CD14-positive monocyte (primary cell): ENCODE measurements around the gene AKAP8. TPM values are rescaled to one million over a fixed set of nuclear protein-coding genes. Genes with fewer than 3 reads are reported as not detected.

Experiments used
- DNase-seq, 3 donors: peaks; one replicate each; pipeline ENCODE4 v3.0.0-alpha.2; 2011 to 2022
- H2AFZ ChIP-seq: 2 replicates; pipeline ENCODE4 v1.6.0; 2012; ENCODE audit warnings: mild to moderate bottlenecking, low read depth, low read length, inconsistent platforms; ENCODE audit not compliant: insufficient read depth, poor library complexity, severe bottlenecking
- H3K27ac ChIP-seq, 2 donors: 1 replicate in 1 of 2; 2 replicates in 1 of 2; pipeline ENCODE4 v1.5.1; 2012 to 2013; ENCODE audit warnings: low read length in 2 of 2, control low read depth in 1 of 2, inconsistent platforms in 1 of 2, low read depth in 1 of 2, mild to moderate bottlenecking in 1 of 2
- H3K27me3 ChIP-seq, 2 donors: one replicate each; pipeline versions ENCODE4 v1.6.0 to v1.6.1; 2011 to 2013; ENCODE audit warnings: low read length in 2 of 2; ENCODE audit not compliant: control insufficient read depth in 2 of 2, insufficient read depth in 2 of 2
- H3K36me3 ChIP-seq, 2 donors: replicated peaks in 1 of 2; 1 replicate in 1 of 2; 2 replicates in 1 of 2; pipeline versions ENCODE4 v1.5.1 to v1.6.1; 2012 to 2013; ENCODE audit warnings: low read length in 2 of 2, control low read depth in 1 of 2, inconsistent platforms in 1 of 2, mild to moderate bottlenecking in 1 of 2; ENCODE audit not compliant: insufficient read depth in 2 of 2, control insufficient read depth in 1 of 2
- H3K4me1 ChIP-seq, 2 donors: 1 replicate in 1 of 2; 2 replicates in 1 of 2; pipeline versions ENCODE4 v1.5.1 to v1.6.1; 2012 to 2013; ENCODE audit warnings: low read length in 2 of 2, control low read depth in 1 of 2, inconsistent platforms in 1 of 2, mild to moderate bottlenecking in 1 of 2, moderate library complexity in 1 of 2; ENCODE audit not compliant: insufficient read depth in 2 of 2, control insufficient read depth in 1 of 2
- H3K4me2 ChIP-seq: replicated peaks from 2 replicates; pipeline ENCODE3; 2012; ENCODE audit warnings: low read length, moderate library complexity, mild to moderate bottlenecking; ENCODE audit not compliant: poor library complexity, severe bottlenecking; ENCODE audit errors: extremely low read depth
- H3K4me3 ChIP-seq, 3 experiments: fragments of 200-600 bp in 1 of 3; sonication (generic) in 1 of 3; replicated peaks in 1 of 3; 1 replicate in 2 of 3; 2 replicates in 1 of 3; pipeline ENCODE4 v1.5.1; 2011 to 2013; ENCODE audit warnings: low read length in 3 of 3, mild to moderate bottlenecking in 3 of 3, control low read depth in 2 of 3, low read depth in 2 of 3, inconsistent platforms in 1 of 3, moderate library complexity in 1 of 3
- H3K79me2 ChIP-seq: 2 replicates; pipeline ENCODE4 v1.6.0; 2012; ENCODE audit warnings: mild to moderate bottlenecking, control low read depth, inconsistent platforms, low read length, moderate library complexity; ENCODE audit not compliant: insufficient read depth
- H3K9ac ChIP-seq: 2 replicates; pipeline ENCODE4 v1.6.0; 2017; ENCODE audit warnings: low read length, mild to moderate bottlenecking; ENCODE audit not compliant: insufficient read depth, poor library complexity, severe bottlenecking
- H3K9me3 ChIP-seq, 2 donors: replicated peaks in 1 of 2; 1 replicate in 1 of 2; 2 replicates in 1 of 2; pipeline versions ENCODE4 v1.5.1 to v1.6.1; 2012 to 2013; ENCODE audit warnings: low read length in 2 of 2, control low read depth in 1 of 2; ENCODE audit not compliant: control insufficient read depth in 1 of 2, insufficient read depth in 1 of 2
- H4K20me1 ChIP-seq: 2 replicates; pipeline ENCODE4 v1.6.0; 2012; ENCODE audit warnings: mild to moderate bottlenecking, low read length, control low read depth, moderate library complexity; ENCODE audit not compliant: insufficient read depth
- H3K27ac Mint-ChIP-seq, 7 donors: one replicate each; pipeline ENCODE4 v1.8.0; 2020; ENCODE audit warnings: mild to moderate bottlenecking in 7 of 7, mixed read lengths in 7 of 7, moderate library complexity in 6 of 7, inconsistent platforms in 2 of 7
- H3K27me3 Mint-ChIP-seq, 3 donors: one replicate each; pipeline ENCODE4 v1.8.0; 2021 to 2022; ENCODE audit warnings: low read depth in 3 of 3, mild to moderate bottlenecking in 3 of 3, mixed read lengths in 3 of 3, moderate library complexity in 3 of 3, inconsistent platforms in 1 of 3
- H3K36me3 Mint-ChIP-seq, 2 donors: one replicate each; pipeline ENCODE4 v1.8.0; 2020; ENCODE audit warnings: mixed read lengths in 2 of 2, inconsistent platforms in 1 of 2, mild to moderate bottlenecking in 1 of 2
- H3K4me1 Mint-ChIP-seq: one replicate; pipeline ENCODE4 v1.8.0; 2020; ENCODE audit warnings: mild to moderate bottlenecking, mixed read lengths
- H3K4me3 Mint-ChIP-seq, 2 donors: one replicate each; pipeline ENCODE4 v1.8.0; 2020; ENCODE audit warnings: mild to moderate bottlenecking in 2 of 2, mixed read lengths in 2 of 2, moderate library complexity in 1 of 2
- H3K9me3 Mint-ChIP-seq, 7 donors: one replicate each; pipeline ENCODE4 v1.8.0; 2020 to 2022; ENCODE audit warnings: mixed read lengths in 7 of 7, mild to moderate bottlenecking in 6 of 7, moderate library complexity in 6 of 7, inconsistent platforms in 2 of 7
- CTCF ChIP-seq: fragments of 200-600 bp; IDR thresholded peaks from one replicate; pipeline ENCODE4 v1.8.0; 2022; ENCODE audit warnings: antibody characterized with exemption, mild to moderate bottlenecking
- whole genome bisulfite sequencing: methylation state at CpG from one replicate; pipeline ENCODE4 v1.1.5; 2013; ENCODE audit warnings: missing lambda C conversion rate; ENCODE audit not compliant: insufficient coverage; 5-methylcytosine and 5-hydroxymethylcytosine counted together
- intact Hi-C, 2 donors: fragments of 100-400 bp; cut with micrococcal nuclease; formaldehyde crosslinking; loops; one replicate each; pipeline versions ENCODE4 v1.15.0 to v1.15.1; 2023
- polyA plus RNA-seq, 3 donors: library from polyadenylated mRNA; depleted of rRNA in 1 of 3; unstranded in 2 of 3; stranded (reverse) in 1 of 3; fragments of 300-500 nt in 2 of 3; fragments of >200 nt in 1 of 3; fragmentation: Illumina TruSeq in 2 of 3; gene quantifications; 1 replicate in 2 of 3; 2 replicates in 1 of 3; pipeline ENCODE4 v1.2.3, GENCODE V29; 2012 to 2021

The AKAP8 gene
- polyA plus RNA-seq, 3 donors, result 8.0 to 25.9 (median 12.3) TPM

- DNase-seq, result peak; percentile 16 to 29 (median 24)
- H3K27ac ChIP-seq, result peak overlapping the region; percentile 79 to 96
- Mint-ChIP-seq H3K4me1 (peaks cover 27% of the 10 kb centered on the region), H3K27me3 (peaks cover 0 to 1% (median 1%) of the 10 kb centered on the region in 3 donors), H3K9me3 (peaks cover 0 to 3% (median 0%) of the 10 kb centered on the region in 7 donors), H3K36me3 (peaks cover 9 to 27% of the 10 kb centered on the region in 2 donors), H3K4me3 (peak overlapping the region; percentile 99 to 100), H3K27ac (peak overlapping the region; percentile 87 to 97 (median 93))
- peak overlapping the region; percentile 81 for H2AFZ ChIP-seq
- H3K36me3 ChIP-seq, result peaks cover 15 to 33% of the 10 kb centered on the region in 2 donors
- H3K4me3 ChIP-seq, result peak overlapping the region; percentile 84 to 99 (median 99)
- H3K9me3 ChIP-seq, result no peaks in the 10 kb centered on the region
- peaks cover 61% of the 10 kb centered on the region for H3K79me2 ChIP-seq
- H3K9ac ChIP-seq, result peak overlapping the region; percentile 99
- H4K20me1 ChIP-seq, result peaks cover 52% of the 10 kb centered on the region
- 0% methylated on average over 21 of the region's 22 CpGs for WGBS
- peaks cover 21 to 31% of the 10 kb centered on the region in 2 donors for H3K4me1 ChIP-seq
- H3K4me2 ChIP-seq, result peak overlapping the region; percentile 99
- intact Hi-C loops, result loop anchor here (5.0 to 10.0 kb wide), 6 partner anchors 39 to 254 kb away; partner anchors contain the start of genes AKAP8L (in 1 of the 2) and BRD4 (in 1 of the 2)
- no peaks in the 10 kb centered on the region for H3K27me3 ChIP-seq
- TF ChIP-seq CTCF, result no peak
Observed at GRCh38 chr19:15378534-15379082, 979 bp downstream of the AKAP8 start.

- Mint-ChIP-seq H3K4me1 (peaks cover 20% of the 10 kb centered on the region), H3K27me3 (peaks cover 0 to 3% (median 1%) of the 10 kb centered on the region in 3 donors), H3K9me3 (peaks cover 0 to 2% (median 0%) of the 10 kb centered on the region in 7 donors), H3K4me3 (no peak overlapping the region), H3K36me3 (peaks cover 35 to 55% of the 10 kb centered on the region in 2 donors), H3K27ac (peak overlapping the region in 2 of 7 donors; percentile 7 to 54)
- no peaks in the 10 kb centered on the region for H3K9me3 ChIP-seq
- no peaks in the 10 kb centered on the region for H3K27me3 ChIP-seq
- no peak overlapping the region for H3K9ac ChIP-seq
- H4K20me1 ChIP-seq, result peaks cover 84% of the 10 kb centered on the region
- DNase-seq, result no peak
- WGBS, result 69% methylated on average over 21 of the region's 24 CpGs
- H2AFZ ChIP-seq, result no peak overlapping the region
- no peak overlapping the region for H3K27ac ChIP-seq
- H3K4me1 ChIP-seq, result peaks cover 16 to 22% of the 10 kb centered on the region in 2 donors
- no peak overlapping the region for H3K4me3 ChIP-seq
- TF ChIP-seq CTCF, result no peak
- H3K4me2 ChIP-seq, result no peak overlapping the region
- H3K79me2 ChIP-seq, result peaks cover 74% of the 10 kb centered on the region
- H3K36me3 ChIP-seq, result peaks cover 48 to 54% of the 10 kb centered on the region in 2 donors
- intact Hi-C loops, result loop anchor here (5.0 to 10.0 kb wide), 6 partner anchors 38 to 250 kb away; partner anchors contain the start of genes AKAP8L (in 1 of the 2) and BRD4 (in 1 of the 2)
Observed at GRCh38 chr19:15374796-15375440, 4.7 kb downstream of the AKAP8 start.
